Measurements from ENCODE around the gene RNGTT. TPM values are rescaled to one million over a fixed set of nuclear protein-coding genes. Genes with fewer than 3 reads are reported as not detected.

The RNGTT gene
- polyA plus RNA-seq, 1 donor = 10.1 TPM

- no peak for DNase-seq (ENCODE audit: low read depth)
These were observed 301.2 kb downstream of the RNGTT start for GRCh38 chr6:88662163-88662580.

- no peak for DNase-seq (ENCODE audit: low read depth)
These were observed 302.3 kb downstream of the RNGTT start for GRCh38 chr6:88661136-88661535.

GRCh38 chr6:88655586-88655985 lies 307.8 kb downstream of the RNGTT start:
- DNase-seq (ENCODE audit: low read depth) = no peak

GRCh38 chr6:88653936-88654335 lies 309.5 kb downstream of the RNGTT start:
- no peak for DNase-seq (ENCODE audit: low read depth)

GRCh38 chr6:88651400-88651799 lies 312.0 kb downstream of the RNGTT start:
- DNase-seq (ENCODE audit: low read depth) = no peak

GRCh38 chr6:88650979-88651378 lies 312.4 kb downstream of the RNGTT start:
- no peak for DNase-seq (ENCODE audit: low read depth)

GRCh38 chr6:88650029-88650619 lies 313.3 kb downstream of the RNGTT start:
- no peak for DNase-seq (ENCODE audit: low read depth)

- peak; percentile 5 for DNase-seq (ENCODE audit: low read depth)
These were observed 322.1 kb downstream of the RNGTT start for GRCh38 chr6:88641178-88641903.

GRCh38 chr6:88637761-88638545 lies 325.5 kb downstream of the RNGTT start:
- no peak for DNase-seq (ENCODE audit: low read depth)

- DNase-seq (ENCODE audit: low read depth) = no peak
These were observed 326.5 kb downstream of the RNGTT start for GRCh38 chr6:88636871-88637270.

- DNase-seq (ENCODE audit: low read depth) = no peak
These were observed 329.6 kb downstream of the RNGTT start for GRCh38 chr6:88633782-88634181.

- no peak for DNase-seq (ENCODE audit: low read depth)
These were observed 331.6 kb downstream of the RNGTT start for GRCh38 chr6:88631830-88632229.

GRCh38 chr6:88629838-88630494 lies 333.5 kb downstream of the RNGTT start:
- no peak for DNase-seq (ENCODE audit: low read depth)

GRCh38 chr6:88626460-88626859 lies 337.0 kb downstream of the RNGTT start:
- DNase-seq (ENCODE audit: low read depth) = no peak

GRCh38 chr6:88623531-88623930 lies 339.9 kb downstream of the RNGTT start:
- DNase-seq (ENCODE audit: low read depth) = no peak

- DNase-seq (ENCODE audit: low read depth) = no peak
These were observed 343.5 kb downstream of the RNGTT start for GRCh38 chr6:88619951-88620350.

- DNase-seq (ENCODE audit: low read depth) = no peak
These were observed 347.0 kb downstream of the RNGTT start for GRCh38 chr6:88616380-88616779.

GRCh38 chr6:88614316-88614877 lies 349.0 kb downstream of the RNGTT start:
- no peak for DNase-seq (ENCODE audit: low read depth)

- no peak for DNase-seq (ENCODE audit: low read depth)
These were observed 350.8 kb downstream of the RNGTT start for GRCh38 chr6:88612631-88613030.

- peak; percentile 1 for DNase-seq (ENCODE audit: low read depth)
These were observed 351.7 kb downstream of the RNGTT start for GRCh38 chr6:88611721-88612120.

GRCh38 chr6:88609983-88610382 lies 353.4 kb downstream of the RNGTT start:
- no peak for DNase-seq (ENCODE audit: low read depth)

GRCh38 chr6:88605271-88605670 lies 358.1 kb downstream of the RNGTT start:
- DNase-seq (ENCODE audit: low read depth) = no peak
